GM20431 (cell line): Measurements from ENCODE around the gene PRIM2.
"Not testable (repeated sequence)": the region's sequence is repeated elsewhere in the genome, so short reads cannot be mapped to it uniquely, and the experiment has no call there.

Source experiments
- in situ Hi-C: fragments of 300-500 bp; cut with MseI, MboI; formaldehyde crosslinking; loops from one replicate; pipeline ENCODE4 v1.15.0; 2020; ENCODE audit warnings: low sequenced_read_pairs; ENCODE audit not compliant: unreplicated experiment

PRIM2 gene

GRCh38 chr6:57557855-57558254 lies 240.4 kb downstream of the PRIM2 start:
- in situ Hi-C loops = not testable (repeated sequence)

GRCh38 chr6:57559170-57559569 lies 241.7 kb downstream of the PRIM2 start:
- in situ Hi-C loops = not testable (repeated sequence)

DNA sequence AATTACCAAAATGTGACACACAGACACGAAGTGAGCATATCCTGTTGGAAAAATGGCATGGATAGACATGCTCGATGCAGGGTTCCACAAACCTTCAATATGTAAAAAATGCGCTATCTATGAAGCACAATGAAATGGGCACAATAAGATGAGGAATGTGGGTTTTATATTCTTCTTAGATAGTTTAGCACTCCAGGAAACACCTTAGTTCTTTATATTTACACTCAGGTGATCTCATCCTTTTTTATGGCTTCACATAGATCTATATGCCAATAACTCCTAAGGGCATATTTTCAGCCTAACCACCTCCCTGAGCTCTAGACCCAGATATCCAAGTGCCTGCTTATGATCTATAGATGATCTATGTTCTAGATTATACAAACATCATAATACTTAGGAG lies 244.8 kb downstream of the PRIM2 start:
- in situ Hi-C loops = not testable (repeated sequence)

- in situ Hi-C loops = not testable (repeated sequence)
These were observed 254.7 kb downstream of the PRIM2 start for GRCh38 chr6:57572119-57572518.

DNA sequence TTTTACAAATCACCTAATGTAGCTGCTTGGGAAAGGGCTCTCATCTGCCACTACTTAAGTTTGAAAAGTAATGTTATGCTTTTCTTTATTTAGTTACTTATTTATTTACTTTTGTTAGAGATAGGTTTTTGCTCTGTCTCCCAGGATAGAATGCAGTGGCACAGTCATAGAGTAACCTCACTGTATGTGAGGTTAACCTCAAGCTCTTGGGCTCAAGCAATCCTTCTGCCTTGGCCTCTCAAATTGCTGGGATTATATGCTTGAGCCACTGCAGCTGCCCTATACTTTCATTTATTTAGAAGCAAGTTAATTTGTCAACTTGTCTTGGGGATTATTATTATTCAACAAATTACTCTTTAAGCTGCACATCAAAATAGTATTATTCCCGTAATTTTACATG lies 255.4 kb downstream of the PRIM2 start:
- in situ Hi-C loops = not testable (repeated sequence)

GRCh38 chr6:57577023-57577422 lies 259.6 kb downstream of the PRIM2 start:
- in situ Hi-C loops = not testable (repeated sequence)

DNA sequence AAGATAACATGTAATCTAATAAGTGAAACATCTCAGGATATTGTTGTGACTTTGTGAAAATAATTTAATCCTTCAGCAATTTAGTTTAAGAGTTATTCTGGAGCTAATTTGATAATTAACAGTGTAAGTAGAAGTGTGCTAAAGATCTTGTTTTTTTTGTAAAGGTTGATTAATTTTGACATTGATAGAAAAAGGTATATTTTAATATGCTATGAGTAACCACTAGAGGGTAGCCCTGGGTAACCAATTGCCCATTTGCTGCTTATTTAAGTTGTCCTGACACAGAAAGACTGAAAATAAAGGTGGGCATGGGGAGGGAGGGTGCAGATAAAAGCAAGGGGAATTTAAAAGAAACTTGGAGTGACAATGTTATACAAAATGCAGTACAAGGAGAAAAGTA lies 262.1 kb downstream of the PRIM2 start:
- in situ Hi-C loops = not testable (repeated sequence)

DNA sequence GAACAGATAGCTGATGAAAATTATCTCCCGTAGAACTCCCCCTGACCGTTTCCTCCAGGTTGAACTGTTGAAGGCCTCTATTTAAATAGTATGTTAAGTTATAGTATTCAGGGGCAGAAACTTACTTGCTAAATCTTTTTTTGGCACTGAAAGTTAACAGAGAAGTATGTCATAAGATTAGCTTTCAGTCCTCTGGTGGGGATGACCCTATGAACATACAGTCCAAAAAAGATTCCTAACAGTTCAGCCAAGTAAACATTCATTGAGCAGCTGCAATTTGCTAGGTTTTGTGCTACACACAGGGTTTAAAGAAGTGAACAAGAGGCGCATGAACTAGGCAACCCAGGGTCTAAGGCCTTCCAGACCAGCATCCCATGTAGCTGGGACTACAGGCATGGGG lies 264.2 kb downstream of the PRIM2 start:
- in situ Hi-C loops = not testable (repeated sequence)

GRCh38 chr6:57601105-57601504 lies 283.7 kb downstream of the PRIM2 start:
- in situ Hi-C loops = not testable (repeated sequence)

DNA sequence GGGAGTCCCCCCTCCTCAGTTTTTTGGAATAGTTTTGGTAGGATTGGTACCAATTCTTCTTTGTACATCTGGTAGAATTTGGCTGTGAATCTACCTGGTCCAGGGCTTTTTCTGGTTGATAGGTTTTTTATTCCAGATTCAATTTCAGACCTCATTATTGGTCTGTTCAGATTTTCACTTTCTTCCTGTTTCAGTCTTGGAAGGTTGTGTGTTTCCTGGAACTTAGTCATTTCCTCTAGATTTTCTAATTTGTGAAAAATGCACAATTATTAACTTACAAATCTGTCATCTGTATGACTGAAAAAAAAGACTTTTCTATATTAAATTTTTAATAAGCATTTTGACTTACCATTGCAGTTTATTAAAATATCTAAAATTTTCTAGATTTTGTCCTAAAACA lies 287.9 kb downstream of the PRIM2 start:
- in situ Hi-C loops = not testable (repeated sequence)

- in situ Hi-C loops = not testable (repeated sequence)
These were observed 288.9 kb downstream of the PRIM2 start for GRCh38 chr6:57606331-57606730.

- in situ Hi-C loops = not testable (repeated sequence)
These were observed 293.2 kb downstream of the PRIM2 start for GRCh38 chr6:57610612-57611011.

- in situ Hi-C loops = not testable (repeated sequence)
These were observed 301.5 kb downstream of the PRIM2 start for GRCh38 chr6:57618959-57619358.

GRCh38 chr6:57631773-57632172 lies 314.3 kb downstream of the PRIM2 start:
- in situ Hi-C loops = not testable (repeated sequence)

DNA sequence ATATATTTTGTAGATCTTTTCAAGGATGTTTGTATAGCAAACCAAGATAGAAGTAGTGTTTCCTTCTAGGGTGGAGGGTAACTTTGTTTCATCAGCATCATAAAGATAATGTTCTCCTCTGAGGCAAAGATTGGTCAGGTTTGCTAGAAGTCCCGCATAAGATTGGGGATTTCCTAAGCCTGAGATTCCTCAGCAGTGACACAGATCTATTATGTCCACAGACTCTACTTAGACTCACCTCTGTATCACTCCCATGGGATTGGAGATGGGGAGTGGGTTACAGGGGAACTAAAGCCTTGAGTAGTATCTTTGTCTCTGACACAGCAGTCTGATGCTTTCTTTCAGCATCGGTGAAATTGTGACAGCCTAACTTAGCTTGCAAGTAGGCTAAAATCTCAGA lies 341.1 kb downstream of the PRIM2 start:
- in situ Hi-C loops = not testable (repeated sequence)

- in situ Hi-C loops = not testable (repeated sequence)
These were observed 342.4 kb downstream of the PRIM2 start for GRCh38 chr6:57659794-57660193.

DNA sequence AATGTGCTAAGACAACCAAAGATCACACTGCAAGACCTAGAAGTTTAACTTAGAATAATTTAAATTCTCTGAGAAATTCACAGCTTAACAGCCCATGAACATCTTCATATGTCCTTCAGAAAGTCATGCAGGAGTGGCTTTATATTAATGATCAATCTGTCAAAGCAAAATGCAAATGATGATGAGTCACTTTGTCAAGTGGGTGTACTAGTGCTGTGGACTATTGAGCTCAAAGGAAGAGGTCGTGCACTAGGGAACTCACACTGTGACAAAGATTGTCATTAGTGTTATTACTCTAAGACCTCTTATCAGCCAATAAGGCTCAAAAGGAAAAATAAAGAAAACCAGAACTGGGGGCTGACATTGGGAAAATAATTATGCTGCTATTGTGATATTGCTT lies 343.5 kb downstream of the PRIM2 start:
- in situ Hi-C loops = not testable (repeated sequence)

- in situ Hi-C loops = not testable (repeated sequence)
These were observed 350.7 kb downstream of the PRIM2 start for GRCh38 chr6:57668108-57668507.

DNA sequence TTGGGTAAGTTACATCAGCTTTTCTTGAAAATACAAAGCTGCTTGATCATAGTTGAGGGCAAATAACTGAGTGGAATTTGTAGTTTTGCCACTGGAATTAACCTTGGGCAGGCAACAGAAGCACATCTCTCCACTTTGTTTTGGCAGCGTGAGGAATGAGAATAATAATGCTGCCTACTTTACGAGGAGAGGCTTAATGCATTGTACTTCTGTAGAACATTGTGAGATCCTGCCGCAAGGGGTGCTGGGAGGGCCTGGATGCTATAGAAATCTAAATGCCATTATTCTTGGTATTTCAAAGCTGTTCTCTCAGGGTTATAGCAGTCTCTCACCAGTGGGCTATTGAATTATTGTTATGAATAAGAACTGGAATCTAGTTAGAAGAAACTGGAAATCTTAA lies 353.8 kb downstream of the PRIM2 start:
- in situ Hi-C loops = not testable (repeated sequence)

DNA sequence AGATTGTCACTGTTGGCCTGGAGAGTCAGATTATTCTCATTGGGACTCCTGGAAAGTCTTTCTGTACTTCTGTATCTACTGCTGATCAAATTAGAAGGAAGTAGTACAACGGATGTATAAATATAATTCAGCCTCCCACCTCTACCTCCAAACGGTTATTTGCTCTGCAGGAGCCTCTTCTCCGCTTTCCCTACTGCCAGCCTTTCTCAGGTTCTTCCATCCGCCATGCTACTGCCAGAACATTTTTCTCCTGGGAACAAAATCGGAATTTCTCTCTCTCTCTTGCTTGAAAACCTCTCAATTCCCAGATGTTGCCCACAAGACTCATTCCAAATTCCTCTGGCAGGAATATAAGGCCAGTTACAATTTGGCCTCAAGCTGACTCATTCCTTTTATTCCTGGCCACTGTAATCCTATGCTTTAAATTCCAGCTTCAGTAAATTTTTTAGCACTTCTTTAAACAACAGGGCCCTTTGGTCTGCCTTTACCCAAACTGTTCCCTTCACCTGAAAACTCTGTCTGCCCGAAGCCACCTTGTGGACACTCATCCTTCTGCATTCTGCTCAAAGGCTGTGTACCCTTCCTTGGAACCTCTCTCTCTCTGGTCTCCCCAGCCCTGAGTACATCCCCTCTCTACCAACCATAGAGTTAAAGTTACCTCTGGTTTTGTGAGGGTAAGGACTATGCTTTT lies 354.7 kb downstream of the PRIM2 start:
- in situ Hi-C loops = not testable (repeated sequence)

- in situ Hi-C loops = not testable (repeated sequence)
These were observed 355.9 kb downstream of the PRIM2 start for GRCh38 chr6:57673281-57673680.

DNA sequence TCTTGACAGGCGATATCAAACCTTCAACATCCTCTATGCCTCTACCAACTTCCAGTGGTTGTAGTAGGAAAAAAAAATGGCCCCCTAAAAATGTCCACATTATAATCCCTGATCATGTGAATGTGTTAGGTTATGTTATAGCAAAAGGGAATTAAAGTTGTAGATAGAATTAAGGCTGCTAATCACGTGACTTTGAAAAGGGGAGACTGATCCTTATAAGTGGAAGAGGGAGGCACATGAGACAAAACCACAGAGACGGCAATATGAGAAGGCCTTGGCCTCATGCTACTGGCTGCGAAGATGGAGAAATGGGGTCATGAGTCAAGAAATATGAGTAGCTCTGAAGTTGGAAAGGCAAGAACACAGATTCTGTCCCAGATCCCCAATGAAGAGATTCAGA lies 358.0 kb downstream of the PRIM2 start:
- in situ Hi-C loops = not testable (repeated sequence)
